PC-3 (cell line): ENCODE measurements around the gene HDX.

Experiments used
- CTCF ChIP-seq: fragments of 300-600 bp; sonication (generic); conservative IDR thresholded peaks from 2 replicates; pipeline ENCODE4 v1.5.1; 2017; ENCODE audit warnings: antibody characterized with exemption, low read depth, mild to moderate bottlenecking, low read length
- EZH2 ChIP-seq: fragments of 300-600 bp; sonication (generic); IDR thresholded peaks from one replicate; pipeline ENCODE4 v1.6.1; 2017; ENCODE audit warnings: antibody characterized with exemption, mild to moderate bottlenecking, low read length; ENCODE audit not compliant: unreplicated experiment

- TF ChIP-seq CTCF = no peak
- no peak for TF ChIP-seq EZH2
Measured at GRCh38 chrX:84469226-84469625, 33.0 kb downstream of the HDX start.
